HEK293 (cell line): ENCODE measurements around the gene KCNIP4.

Experiments used
- CTCF ChIA-PET: fragments of 350-600 bp; formaldehyde crosslinking; extraction: SDS; loops from one replicate; lab custom pipeline; 2021; ENCODE audit warnings: antibody characterized with exemption; lab: Yijun Ruan, JAX
- POLR2A ChIA-PET: fragments of 300-600 bp; formaldehyde crosslinking; extraction: SDS; loops from one replicate; lab custom pipeline; 2020; ENCODE audit warnings: antibody characterized with exemption, inconsistent platforms; lab: Yijun Ruan, JAX
- H3K27ac ChIP-seq: fragments of 200-500 bp; sonication (Bioruptor generic); 2 replicates; pipeline ENCODE4 v1.5.1; 2014; ENCODE audit warnings: low read depth, low read length, control low read depth, inconsistent platforms; ENCODE audit errors: extremely low read depth
- H3K36me3 ChIP-seq, 2 experiments: fragments of 200-500 bp in 1 of 2; sonication (Bioruptor generic) in 1 of 2; 1 replicate in 1 of 2; 2 replicates in 1 of 2; pipeline ENCODE4 v1.5.1; 2014 to 2017; ENCODE audit warnings: inconsistent platforms in 2 of 2, low read length in 2 of 2; ENCODE audit not compliant: control insufficient read depth in 2 of 2, insufficient read depth in 1 of 2
- H3K4me1 ChIP-seq: fragments of 200-500 bp; sonication (Bioruptor generic); 2 replicates; pipeline ENCODE4 v1.5.1; 2014; ENCODE audit warnings: mild to moderate bottlenecking, low read length, inconsistent platforms; ENCODE audit not compliant: control insufficient read depth, insufficient read depth
- H3K4me3 ChIP-seq: 2 replicates; pipeline ENCODE4 v1.5.1; 2011; ENCODE audit warnings: low read depth, mild to moderate bottlenecking, control low read depth, low read length, moderate library complexity
- H3K9me3 ChIP-seq: fragments of 200-500 bp; sonication (Bioruptor generic); 2 replicates; pipeline ENCODE4 v1.5.1; 2014; ENCODE audit warnings: low read depth, low read length, inconsistent platforms; ENCODE audit not compliant: control insufficient read depth, insufficient read depth
- CTCF ChIP-seq: fragments of 450-650 bp; formaldehyde crosslinking; IDR thresholded peaks from 2 replicates; pipeline ENCODE4 v1.5.1; 2016; ENCODE audit warnings: missing biosample characterization, missing genetic modification characterization
- GLIS1 ChIP-seq: fragments of 450-650 bp; formaldehyde crosslinking; IDR thresholded peaks from 2 replicates; pipeline ENCODE4 v1.5.1; 2016; ENCODE audit warnings: missing biosample characterization, missing genetic modification characterization
- SP7 ChIP-seq: fragments of 450-650 bp; formaldehyde crosslinking; IDR thresholded peaks from 2 replicates; pipeline ENCODE4 v1.5.1; 2016; ENCODE audit warnings: missing biosample characterization, missing genetic modification characterization
- ZBTB17 ChIP-seq: fragments of 450-650 bp; formaldehyde crosslinking; IDR thresholded peaks from 2 replicates; pipeline ENCODE4 v1.5.1; 2016; ENCODE audit warnings: missing biosample characterization, missing genetic modification characterization
- ZFP41 ChIP-seq: fragments of 450-650 bp; formaldehyde crosslinking; IDR thresholded peaks from 2 replicates; pipeline ENCODE4 v1.5.1; 2016; ENCODE audit warnings: missing biosample characterization, missing genetic modification characterization, borderline replicate concordance
- ZNF248 ChIP-seq: fragments of 450-650 bp; formaldehyde crosslinking; IDR thresholded peaks from 2 replicates; pipeline ENCODE4 v1.5.1; 2017; ENCODE audit warnings: missing biosample characterization, missing genetic modification characterization
- ZNF266 ChIP-seq: fragments of 450-650 bp; formaldehyde crosslinking; IDR thresholded peaks from 2 replicates; pipeline ENCODE4 v1.5.1; 2016; ENCODE audit warnings: missing biosample characterization, missing genetic modification characterization, low read depth
- ZNF362 ChIP-seq: fragments of 450-650 bp; formaldehyde crosslinking; IDR thresholded peaks from 2 replicates; pipeline ENCODE4 v1.5.1; 2016; ENCODE audit warnings: missing biosample characterization, missing genetic modification characterization
- ZNF404 ChIP-seq: fragments of 450-650 bp; formaldehyde crosslinking; IDR thresholded peaks from 2 replicates; pipeline ENCODE4 v1.5.1; 2017; ENCODE audit warnings: missing biosample characterization, missing genetic modification characterization
- ZNF513 ChIP-seq: fragments of 450-650 bp; IDR thresholded peaks from 2 replicates; pipeline ENCODE4 v1.5.1; 2018; ENCODE audit warnings: missing biosample characterization, missing genetic modification characterization
- ZNF544 ChIP-seq: fragments of 450-650 bp; formaldehyde crosslinking; IDR thresholded peaks from 2 replicates; pipeline ENCODE4 v1.5.0; 2017; ENCODE audit warnings: missing biosample characterization, missing genetic modification characterization
- ZNF747 ChIP-seq: fragments of 450-650 bp; formaldehyde crosslinking; IDR thresholded peaks from 2 replicates; pipeline ENCODE4 v1.5.1; 2016; ENCODE audit warnings: missing biosample characterization, missing genetic modification characterization
- ZNF76 ChIP-seq: fragments of 450-650 bp; formaldehyde crosslinking; IDR thresholded peaks from 2 replicates; pipeline ENCODE4; 2016; ENCODE audit warnings: low read depth, missing biosample characterization, missing genetic modification characterization, borderline replicate concordance
- ZNF830 ChIP-seq: fragments of 450-650 bp; IDR thresholded peaks from 2 replicates; pipeline ENCODE4 v1.5.0; 2018; ENCODE audit warnings: missing biosample characterization, missing genetic modification characterization, low read depth, mild to moderate bottlenecking, moderate library complexity
- ZSCAN23 ChIP-seq: fragments of 450-650 bp; formaldehyde crosslinking; IDR thresholded peaks from 2 replicates; pipeline ENCODE4 v1.5.1; 2016; ENCODE audit warnings: missing biosample characterization, missing genetic modification characterization
- ZSCAN4 ChIP-seq: fragments of 450-650 bp; formaldehyde crosslinking; IDR thresholded peaks from 2 replicates; pipeline ENCODE4 v1.5.1; 2017; ENCODE audit warnings: missing biosample characterization, missing genetic modification characterization

KCNIP4 gene

GRCh38 chr4:20723463-20723862 is 1225.1 kb downstream of the KCNIP4 start (continued):
- TF ChIP-seq CTCF (tag by site-specific recombination) (no peak), ZNF362 (tag by site-specific recombination) (no peak), GLIS1 (tag by site-specific recombination) (no peak), ZNF248 (tag by site-specific recombination) (no peak), ZNF513 (tag by site-specific recombination) (no peak), SP7 (tag by site-specific recombination) (no peak)
- TF ChIP-seq, all 188 proteins: peak for 0

GRCh38 chr4:20723019-20723418 is 1225.6 kb downstream of the KCNIP4 start:
- CTCF ChIA-PET = no interaction called here
- Histone ChIP-seq H3K4me3 (no peak overlapping the region), H3K9me3 (no peaks in the 10 kb centered on the region), H3K4me1 (no peaks in the 10 kb centered on the region), H3K36me3 (peaks cover 0 to 58% of the 10 kb centered on the region in 2 experiments; a peak in 2 of 3 replicates), H3K27ac (no peak overlapping the region)
- TF ChIP-seq ZSCAN23 (tag by site-specific recombination) (no peak), ZNF747 (no peak), ZNF76 (tag by site-specific recombination) (no peak), ZNF544 (no peak), ZNF830 (no peak), ZFP41 (tag by site-specific recombination) (no peak)
- POLR2A ChIA-PET = no interaction called here

GRCh38 chr4:20711335-20711734 is 1237.2 kb downstream of the KCNIP4 start:
- Histone ChIP-seq H3K36me3 (peaks cover 4 to 45% of the 10 kb centered on the region in 2 experiments; a peak in 2 of 3 replicates), H3K27ac (no peak overlapping the region), H3K4me3 (no peak overlapping the region), H3K4me1 (no peaks in the 10 kb centered on the region), H3K9me3 (no peaks in the 10 kb centered on the region)
- CTCF ChIA-PET = no interaction called here
- POLR2A ChIA-PET = no interaction called here
- TF ChIP-seq ZSCAN4 (tag by site-specific recombination) = no peak
- TF ChIP-seq ZBTB17 (tag by site-specific recombination) = no peak
- TF ChIP-seq ZNF404 (tag by site-specific recombination) = no peak
- TF ChIP-seq ZNF266 (tag by site-specific recombination) = no peak
